Stimulated activated CD4-positive, alpha-beta T cell treated with anti-CD3 and anti-CD28 coated beads, Interleukin-12 subunit alpha, Interleukin-12 subunit beta, amount 100 ng/mL, for 48 hours (primary cell): ENCODE data around the gene VPS35L.

Experiments used
- DNase-seq, 3 donors: peaks; one replicate each; pipeline ENCODE4 v3.0.0-alpha.2; 2020; ENCODE audit warnings: low read depth in 2 of 3, low spot score in 1 of 3

Gene VPS35L

DNA sequence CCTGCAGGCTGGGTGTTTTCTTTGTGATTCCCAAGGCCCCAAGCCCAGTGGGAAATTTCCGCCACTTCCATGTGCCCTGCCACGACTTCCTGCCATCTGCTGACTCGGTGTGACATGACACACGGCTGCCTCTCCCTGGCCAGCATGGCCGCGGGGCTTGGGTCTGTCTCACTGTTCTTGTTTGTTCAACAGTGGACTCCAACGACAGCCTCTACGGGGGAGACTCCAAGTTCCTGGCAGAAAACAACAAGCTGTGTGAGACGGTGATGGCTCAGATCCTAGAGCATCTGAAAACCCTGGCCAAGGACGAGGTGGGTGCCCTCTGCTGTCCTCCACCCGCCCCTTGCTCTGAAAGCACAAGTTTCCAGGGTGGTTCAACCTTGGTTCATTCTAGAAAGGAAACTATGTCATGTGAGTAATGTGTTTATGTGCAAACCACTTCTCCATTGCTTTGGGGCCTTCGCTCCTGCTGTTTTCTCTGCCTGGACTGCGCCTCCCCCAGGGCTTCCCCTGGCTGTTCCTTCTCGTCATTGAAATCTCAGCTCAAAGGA is 135.7 kb downstream of the VPS35L start:
- DNase-seq, result no peak

DNA sequence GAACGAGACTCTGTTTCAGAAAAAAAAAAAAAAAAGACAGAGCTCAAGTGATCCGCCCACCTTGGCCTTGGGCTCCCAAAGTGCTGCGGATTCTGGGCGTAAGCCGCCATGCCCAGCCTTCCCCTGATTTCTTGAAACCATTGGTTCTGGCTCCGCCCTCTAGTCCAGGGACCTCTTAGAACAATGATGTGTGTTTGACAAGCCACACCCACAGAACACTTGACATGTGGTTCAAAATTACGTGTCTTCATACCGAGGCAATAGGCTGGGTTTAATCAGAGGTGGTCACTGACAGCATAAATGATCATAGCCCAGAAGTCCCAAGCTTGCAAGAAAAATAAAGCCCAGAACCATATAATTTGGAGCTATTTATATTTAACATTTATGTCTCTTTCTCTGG is 139.5 kb downstream of the VPS35L start:
- DNase-seq, result no peak

DNA sequence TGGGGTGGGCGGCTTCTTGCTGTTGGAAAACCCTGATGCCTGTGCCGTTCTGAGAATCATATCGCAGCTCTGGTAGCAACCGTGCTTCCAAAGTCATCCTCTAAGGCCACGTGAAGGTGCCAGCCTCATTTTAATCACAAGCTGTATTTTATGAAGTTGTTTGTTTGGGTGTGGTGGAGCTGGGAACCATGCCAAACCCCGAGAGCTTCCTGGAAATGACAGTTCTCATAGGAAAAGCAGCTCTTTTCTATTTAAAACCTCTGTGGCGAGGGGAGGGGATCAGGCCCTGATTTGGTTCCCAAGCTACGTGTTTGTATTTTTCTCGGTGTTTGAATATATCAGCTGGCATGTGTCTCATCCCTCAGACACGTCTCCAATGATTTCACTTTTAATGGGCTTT is 140.8 kb downstream of the VPS35L start:
- DNase-seq, result peak in 2 of 3 donors; percentile 23 to 40

DNA sequence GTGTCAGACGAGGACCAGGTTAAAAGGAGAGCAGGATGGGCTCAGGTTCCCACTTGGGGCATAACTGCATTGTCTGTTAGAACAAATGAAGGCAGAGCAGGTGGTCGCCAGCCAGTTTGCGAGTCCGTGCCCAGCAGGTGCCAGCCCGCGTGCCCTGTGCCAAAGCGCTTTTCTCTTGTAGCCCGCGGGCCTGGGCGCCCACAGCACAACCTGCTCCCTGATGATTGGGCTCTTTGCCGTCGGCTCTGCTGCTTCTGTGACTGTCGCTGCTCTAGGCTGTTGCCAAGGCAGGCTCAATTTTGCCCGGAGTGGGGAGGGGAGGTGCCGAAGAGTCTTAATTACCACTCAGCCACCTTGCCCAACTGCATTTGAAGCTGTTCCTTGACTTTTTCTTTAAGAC is 141.5 kb downstream of the VPS35L start:
- no peak for DNase-seq

DNA sequence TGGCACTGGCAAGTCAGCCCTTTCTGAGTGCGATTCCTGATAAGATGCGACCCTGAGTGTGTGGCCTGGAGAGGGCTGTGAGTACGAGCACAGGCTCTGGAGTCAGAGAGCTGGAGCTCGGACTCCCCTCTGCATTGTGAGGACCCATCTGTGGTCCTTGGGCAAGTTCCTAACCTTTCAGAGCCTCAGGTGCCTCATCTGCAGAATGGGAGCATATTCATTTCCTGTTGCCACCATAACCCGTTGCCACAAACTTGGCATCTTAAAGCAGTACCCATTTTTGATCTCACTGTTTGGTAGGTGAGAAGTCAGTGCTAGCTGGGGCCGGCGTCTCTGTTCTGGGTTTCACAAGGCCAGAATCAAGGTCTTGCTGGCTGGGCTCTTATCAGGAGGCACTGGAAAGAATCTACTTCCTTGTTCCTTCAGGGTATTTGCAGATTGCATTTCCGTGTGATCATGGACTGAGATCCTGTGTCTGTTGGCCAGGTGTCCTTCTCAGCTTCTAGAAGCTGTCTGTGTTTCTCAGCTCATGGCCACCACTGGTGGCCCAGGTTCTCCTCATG is 142.3 kb downstream of the VPS35L start:
- DNase-seq, result no peak

- no peak for DNase-seq
These were observed 143.3 kb downstream of the VPS35L start for GRCh38 chr16:19698480-19699465.

GRCh38 chr16:19699472-19699871 is 144.0 kb downstream of the VPS35L start:
- DNase-seq, result no peak

DNA sequence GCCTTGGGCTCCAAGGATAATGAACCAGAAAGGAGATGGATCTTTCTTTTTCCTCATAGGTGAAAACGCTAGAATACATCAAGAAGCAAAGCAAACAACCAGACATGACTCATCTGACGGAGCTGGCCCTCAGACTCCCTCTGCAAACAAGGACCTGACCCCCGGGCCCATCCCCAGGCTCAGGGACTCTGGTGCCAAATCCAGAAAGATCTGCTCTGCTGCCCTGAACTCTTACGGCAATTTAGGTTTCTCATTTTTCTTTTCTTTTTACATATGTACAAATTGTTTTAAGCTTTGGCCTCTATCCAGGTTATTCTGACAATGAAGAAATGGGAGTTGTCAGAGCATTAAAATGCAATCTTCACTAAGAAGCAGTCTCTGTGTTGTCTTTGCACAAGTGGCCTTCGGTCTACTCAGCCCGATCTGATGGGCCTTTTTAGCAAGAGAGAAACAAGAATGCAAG is 144.8 kb downstream of the VPS35L start:
- DNase-seq, result no peak

GRCh38 chr16:19701091-19701490 is 145.6 kb downstream of the VPS35L start:
- DNase-seq, result no peak

DNA sequence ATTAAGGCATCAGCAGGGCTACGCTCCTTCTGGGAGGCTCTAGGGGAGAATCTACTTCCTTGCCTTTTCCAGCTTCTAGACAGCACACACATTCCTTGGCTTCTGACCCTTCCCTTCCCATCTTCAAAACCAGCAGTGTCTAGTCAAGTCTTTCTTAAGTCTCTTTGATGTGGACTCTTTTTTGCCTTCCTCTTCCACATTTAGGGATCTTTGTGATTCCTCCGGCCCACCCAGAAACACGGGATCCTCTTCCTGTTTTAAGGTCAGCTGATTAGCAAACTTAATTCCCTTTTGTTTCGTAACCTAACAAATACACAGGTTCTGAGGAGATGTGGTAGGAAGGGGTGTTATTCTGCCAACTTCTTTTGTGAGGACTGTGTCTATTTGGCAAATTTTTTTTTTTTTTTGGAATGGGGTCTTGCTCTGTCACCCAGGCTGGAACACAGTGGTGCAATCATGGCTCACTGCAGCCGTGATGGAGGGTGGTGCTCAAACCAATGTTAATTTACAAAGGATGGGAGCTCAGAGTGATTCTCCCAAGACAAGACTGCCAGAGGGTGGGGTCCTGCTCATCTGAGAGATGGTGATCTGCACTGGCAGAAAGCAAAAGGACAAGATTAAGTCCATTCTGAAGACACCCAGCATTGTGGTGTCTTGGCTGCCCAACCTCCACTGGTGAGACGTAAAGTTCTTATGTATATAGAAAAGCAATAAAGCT is 147.8 kb downstream of the VPS35L start:
- no peak for DNase-seq

DNA sequence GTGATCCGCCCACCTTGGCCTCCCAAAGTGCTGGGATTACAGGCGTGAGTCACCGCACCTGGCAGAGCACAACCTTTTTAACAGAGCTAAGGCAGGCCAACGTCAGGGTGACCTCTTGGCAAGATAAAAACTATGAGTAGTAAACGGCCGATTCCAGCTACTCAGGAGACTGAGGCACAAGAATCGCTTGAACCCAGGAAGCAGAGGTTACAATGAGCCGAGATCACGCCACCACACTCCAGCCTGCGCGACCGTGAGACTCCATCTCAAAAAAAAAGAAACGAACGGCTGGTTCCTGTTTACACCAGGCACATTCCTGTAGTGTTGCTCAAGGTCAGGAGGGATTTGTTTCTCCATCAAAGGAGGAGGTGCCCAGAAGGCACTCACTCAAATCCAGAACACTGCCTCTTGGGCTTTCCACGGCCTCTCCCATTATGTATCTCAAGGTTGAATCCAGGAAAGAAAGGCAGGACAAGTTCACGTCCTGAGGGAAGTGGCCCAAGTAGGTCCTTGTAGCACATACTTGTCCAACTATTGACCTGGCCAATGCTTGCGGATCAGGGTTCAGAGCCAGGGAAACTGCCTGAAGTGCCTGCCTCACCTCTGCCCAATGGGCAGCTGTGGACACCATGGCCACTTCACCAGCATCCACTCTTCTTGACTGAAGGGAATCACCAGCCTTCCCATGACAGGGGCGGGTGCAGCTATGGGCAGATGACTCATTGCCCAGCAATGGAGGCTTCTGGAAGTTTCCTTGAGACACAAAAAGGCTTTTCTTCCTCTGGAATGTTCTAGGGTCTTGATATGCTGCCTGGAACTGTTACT is 149.0 kb downstream of the VPS35L start:
- DNase-seq, result no peak

GRCh38 chr16:19705146-19705501 is 149.6 kb downstream of the VPS35L start:
- no peak for DNase-seq

DNA sequence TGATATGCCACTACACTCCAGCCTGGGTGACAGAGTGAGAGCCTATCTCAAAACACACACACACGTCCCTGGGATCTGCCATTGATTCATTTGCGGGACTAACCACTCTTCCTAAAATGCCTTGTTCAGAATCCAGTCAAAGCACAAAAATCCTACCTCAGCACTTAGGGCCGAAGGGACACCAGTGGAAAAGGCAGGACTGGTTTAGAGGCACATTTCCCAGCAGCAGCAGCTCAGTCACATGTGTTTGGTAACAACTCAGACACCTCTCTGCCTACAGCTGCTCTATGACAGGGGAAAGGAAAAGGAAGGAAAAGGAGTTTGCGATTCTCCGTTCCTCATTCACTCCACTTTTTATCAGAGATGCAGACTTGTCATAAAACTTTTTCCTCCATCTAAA is 150.3 kb downstream of the VPS35L start:
- DNase-seq, result no peak

GRCh38 chr16:19706846-19707245 is 151.3 kb downstream of the VPS35L start:
- DNase-seq, result no peak

DNA sequence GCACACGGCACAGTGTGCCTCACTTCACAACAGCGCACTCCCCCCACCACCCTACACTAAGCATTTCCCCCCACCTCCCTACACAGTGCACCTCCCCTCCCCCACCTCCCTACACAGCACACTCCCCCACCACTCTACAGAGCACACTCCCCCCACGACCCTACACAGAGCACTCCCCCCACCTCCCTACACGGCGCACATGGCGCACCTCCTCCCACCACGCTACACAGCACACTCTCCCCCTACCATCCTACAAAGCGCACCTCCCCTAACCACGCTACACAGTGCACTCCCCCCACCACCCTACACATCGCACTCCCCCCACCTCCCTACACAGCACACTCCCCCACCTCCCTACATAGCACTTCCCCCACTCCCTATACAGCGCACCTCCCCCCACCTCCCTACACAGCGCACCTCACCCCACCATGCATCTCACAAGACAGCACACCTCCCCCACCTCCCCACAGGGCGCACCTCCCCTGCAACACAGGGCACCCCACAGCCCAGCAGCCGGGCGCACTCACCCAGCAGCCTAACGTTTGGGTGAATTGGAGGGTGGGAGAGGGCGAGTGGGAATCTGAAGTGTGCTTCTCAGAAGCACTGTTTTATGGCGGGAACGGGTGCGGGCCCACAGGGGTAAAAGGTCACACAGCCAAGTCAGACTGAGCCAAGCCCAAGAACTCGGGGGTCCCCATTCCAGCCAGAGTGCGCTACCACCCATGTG is 152.2 kb downstream of the VPS35L start:
- no peak for DNase-seq

- DNase-seq, result no peak
These were observed 153.0 kb downstream of the VPS35L start for GRCh38 chr16:19708296-19709205.

DNA sequence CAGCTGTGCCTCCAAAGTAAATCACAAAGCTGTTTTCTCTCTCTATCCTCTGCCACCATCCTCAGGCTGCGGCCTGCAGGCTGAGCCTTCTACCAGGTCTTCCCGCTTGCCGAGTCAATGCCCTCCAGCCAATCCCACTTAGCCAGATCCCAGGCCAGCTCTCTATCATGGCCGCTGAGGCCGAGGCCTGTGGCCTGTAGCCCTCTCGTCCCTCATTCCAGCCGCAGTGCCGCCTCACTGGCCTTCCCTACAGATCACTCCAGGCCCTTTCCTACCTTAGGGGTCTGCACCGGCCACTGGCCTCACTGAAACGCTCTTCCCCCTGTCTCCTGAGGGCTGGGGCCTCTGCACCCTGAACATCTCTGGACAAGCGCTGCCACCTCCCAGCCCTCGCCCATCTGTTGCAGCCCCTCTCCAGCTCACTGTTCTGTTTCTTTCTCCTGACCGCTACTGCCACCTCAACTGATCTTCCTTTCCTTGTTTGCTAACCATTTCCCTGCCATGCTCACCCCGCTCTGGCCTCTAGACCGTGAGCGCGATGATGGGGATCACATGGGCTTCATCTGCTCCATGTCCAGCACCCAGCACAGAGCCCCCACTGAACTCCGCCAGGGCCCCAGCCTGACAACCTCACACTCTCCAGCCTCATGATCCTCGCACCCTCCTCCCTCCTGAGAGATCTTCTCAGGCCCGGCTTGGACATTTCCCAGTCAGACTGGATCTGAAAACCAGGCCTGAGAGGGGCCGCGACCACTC is 154.1 kb downstream of the VPS35L start:
- DNase-seq, result no peak

- DNase-seq, result no peak
These were observed 154.8 kb downstream of the VPS35L start for GRCh38 chr16:19710191-19710908.
